ENCODE measurements around the gene TEX9.

- no peak for TF ChIP-seq CTCF (conservative IDR thresholded peaks at IDR 0.05 in 1 of 2, IDR thresholded peaks at IDR 0.05 in 1 of 2; ENCODE audit: low read depth in 1 of 2, low read length in 2 of 2)
- TF ChIP-seq EZH2 (IDR thresholded peaks at IDR 0.05; ENCODE audit: low read length, missing control alignments): no peak
Observed at GRCh38 chr15:56353740-56354139, 11.5 kb upstream of the TEX9 start.
